ENCODE data around the gene CLCN2.

Gene CLCN2

GRCh38 chr3:184373422-184373821 lies 12.0 kb upstream of the CLCN2 start:
- Histone ChIP-seq H2BK120ac (ENCODE audit: low read depth, low read length) (no peak overlapping the region), H2AK5ac (ENCODE audit: low read length, severe bottlenecking) (no peak overlapping the region), H2BK12ac (ENCODE audit: low read length in 2 of 2) (no peak overlapping the region), H2BK5ac (ENCODE audit: low read depth, low read length, poor library complexity, severe bottlenecking) (no peak overlapping the region), H3K9me3 (ENCODE audit: control insufficient read depth, low read length) (no peaks in the 10 kb centered on the region), H3K4ac (ENCODE audit: low read depth in 1 of 2, low read length in 2 of 2) (no peak overlapping the region), H2AFZ (ENCODE audit: low read depth, low read length) (no peak overlapping the region), H3K18ac (ENCODE audit: low read depth in 1 of 2, low read length in 2 of 2) (no peak overlapping the region), H3K27ac (ENCODE audit: low read length, poor library complexity, severe bottlenecking) (no peak overlapping the region), H3K36me3 (ENCODE audit: control insufficient read depth in 1 of 2, insufficient read depth in 2 of 2, low read depth in 1 of 2, low read length in 2 of 2) (peaks cover 6 to 9% of the 10 kb centered on the region in 2 experiments), H3K9ac (ENCODE audit: low read length) (no peak overlapping the region), H3K4me1 (ENCODE audit: control insufficient read depth, insufficient read depth, low read depth, low read length) (peaks cover 7% of the 10 kb centered on the region), H2BK15ac (ENCODE audit: low read depth, poor library complexity, severe bottlenecking) (no peak overlapping the region), H3K14ac (ENCODE audit: low read length in 2 of 2) (no peak overlapping the region), H3K4me3 (ENCODE audit: insufficient read depth in 1 of 2, low read depth in 1 of 2, low read length in 2 of 2) (no peak overlapping the region), H3K79me1 (replicated peaks; ENCODE audit: low read length, poor library complexity, severe bottlenecking) (peaks cover 2% of the 10 kb centered on the region), H4K91ac (ENCODE audit: low read length) (no peak overlapping the region), H3K27me3 (ENCODE audit: control insufficient read depth in 1 of 2, insufficient read depth in 1 of 2, low read length in 2 of 2) (peaks cover 12 to 37% of the 10 kb centered on the region in 2 experiments), H3K23ac (ENCODE audit: low read length in 2 of 2) (no peak overlapping the region), H4K8ac (ENCODE audit: low read length) (no peak overlapping the region), H3K4me2 (ENCODE audit: low read length, poor library complexity, severe bottlenecking) (no peak overlapping the region)
- DNase-seq: no peak
- 80% methylated on average over 6 of the region's 6 CpGs for WGBS

GRCh38 chr3:184372911-184373310 lies 11.5 kb upstream of the CLCN2 start:
- H3K4ac ChIP-seq (ENCODE audit: low read depth in 1 of 2, low read length in 2 of 2): no peak overlapping the region
- peaks cover 5% of the 10 kb centered on the region for H3K79me1 ChIP-seq (replicated peaks; ENCODE audit: low read length, poor library complexity, severe bottlenecking)
- H2BK120ac ChIP-seq (ENCODE audit: low read depth, low read length): no peak overlapping the region
- no peak overlapping the region for H2BK12ac ChIP-seq (ENCODE audit: low read length in 2 of 2)
- H3K27ac ChIP-seq (ENCODE audit: low read length, poor library complexity, severe bottlenecking): no peak overlapping the region
- peaks cover 10 to 14% of the 10 kb centered on the region in 2 experiments for H3K36me3 ChIP-seq (ENCODE audit: control insufficient read depth in 1 of 2, insufficient read depth in 2 of 2, low read depth in 1 of 2, low read length in 2 of 2)
- peaks cover 10% of the 10 kb centered on the region for H3K4me1 ChIP-seq (ENCODE audit: control insufficient read depth, insufficient read depth, low read depth, low read length)
- no peak overlapping the region for H3K4me2 ChIP-seq (ENCODE audit: low read length, poor library complexity, severe bottlenecking)
- H3K23ac ChIP-seq (ENCODE audit: low read length in 2 of 2): no peak overlapping the region
- peaks cover 9 to 32% of the 10 kb centered on the region in 2 experiments for H3K27me3 ChIP-seq (ENCODE audit: control insufficient read depth in 1 of 2, insufficient read depth in 1 of 2, low read length in 2 of 2)
- no peak overlapping the region for H3K18ac ChIP-seq (ENCODE audit: low read depth in 1 of 2, low read length in 2 of 2)
- no peak overlapping the region for H3K4me3 ChIP-seq (ENCODE audit: insufficient read depth in 1 of 2, low read depth in 1 of 2, low read length in 2 of 2)
- no peak overlapping the region for H3K9ac ChIP-seq (ENCODE audit: low read length)
- WGBS: 88% methylated on average over 5 of the region's 5 CpGs
- DNase-seq: no peak
- no peak overlapping the region for H4K8ac ChIP-seq (ENCODE audit: low read length)
- H2AFZ ChIP-seq (ENCODE audit: low read depth, low read length): no peak overlapping the region
- H2BK15ac ChIP-seq (ENCODE audit: low read depth, poor library complexity, severe bottlenecking): no peak overlapping the region
- no peaks in the 10 kb centered on the region for H3K9me3 ChIP-seq (ENCODE audit: control insufficient read depth, low read length)
- no peak overlapping the region for H4K91ac ChIP-seq (ENCODE audit: low read length)
- no peak overlapping the region for H2AK5ac ChIP-seq (ENCODE audit: low read length, severe bottlenecking)
- H3K14ac ChIP-seq (ENCODE audit: low read length in 2 of 2): no peak overlapping the region
- no peak overlapping the region for H2BK5ac ChIP-seq (ENCODE audit: low read depth, low read length, poor library complexity, severe bottlenecking)

GRCh38 chr3:184372296-184372821 lies 11.0 kb upstream of the CLCN2 start:
- no peak overlapping the region for H3K4ac ChIP-seq (ENCODE audit: low read depth in 1 of 2, low read length in 2 of 2)
- H4K8ac ChIP-seq (ENCODE audit: low read length): no peak overlapping the region

GRCh38 chr3:184371570-184372018 lies 10.2 kb upstream of the CLCN2 start:
- Histone ChIP-seq H3K27me3 (ENCODE audit: control insufficient read depth in 1 of 2, insufficient read depth in 1 of 2, low read length in 2 of 2) (peaks cover 5 to 20% of the 10 kb centered on the region in 2 experiments), H3K4me2 (ENCODE audit: low read length, poor library complexity, severe bottlenecking) (no peak overlapping the region), H2BK12ac (ENCODE audit: low read length in 2 of 2) (no peak overlapping the region)

More at GRCh38 chr3:184372296-184372821, 11.0 kb upstream of the CLCN2 start:
- Histone ChIP-seq H2BK15ac (ENCODE audit: low read depth, poor library complexity, severe bottlenecking) (no peak overlapping the region), H3K27me3 (ENCODE audit: control insufficient read depth in 1 of 2, insufficient read depth in 1 of 2, low read length in 2 of 2) (peaks cover 8 to 26% of the 10 kb centered on the region in 2 experiments), H3K9me3 (ENCODE audit: control insufficient read depth, low read length) (no peaks in the 10 kb centered on the region), H3K4me2 (ENCODE audit: low read length, poor library complexity, severe bottlenecking) (no peak overlapping the region), H2AK5ac (ENCODE audit: low read length, severe bottlenecking) (no peak overlapping the region), H3K79me1 (replicated peaks; ENCODE audit: low read length, poor library complexity, severe bottlenecking) (peaks cover 8% of the 10 kb centered on the region), H2AFZ (ENCODE audit: low read depth, low read length) (no peak overlapping the region), H3K4me1 (ENCODE audit: control insufficient read depth, insufficient read depth, low read depth, low read length) (peaks cover 10% of the 10 kb centered on the region), H3K9ac (ENCODE audit: low read length) (no peak overlapping the region), H4K91ac (ENCODE audit: low read length) (no peak overlapping the region), H3K23ac (ENCODE audit: low read length in 2 of 2) (peak overlapping the region in 1 of 2 experiments; percentile 1), H2BK5ac (ENCODE audit: low read depth, low read length, poor library complexity, severe bottlenecking) (no peak overlapping the region), H3K27ac (ENCODE audit: low read length, poor library complexity, severe bottlenecking) (no peak overlapping the region), H3K4me3 (ENCODE audit: insufficient read depth in 1 of 2, low read depth in 1 of 2, low read length in 2 of 2) (no peak overlapping the region), H2BK120ac (ENCODE audit: low read depth, low read length) (no peak overlapping the region), H3K14ac (ENCODE audit: low read length in 2 of 2) (no peak overlapping the region), H3K36me3 (ENCODE audit: control insufficient read depth in 1 of 2, insufficient read depth in 2 of 2, low read depth in 1 of 2, low read length in 2 of 2) (peaks cover 12 to 18% of the 10 kb centered on the region in 2 experiments), H2BK12ac (ENCODE audit: low read length in 2 of 2) (peak overlapping the region in 1 of 2 experiments; percentile 57), H3K18ac (ENCODE audit: low read depth in 1 of 2, low read length in 2 of 2) (no peak overlapping the region)
- DNase-seq: no peak
- WGBS: 73% methylated on average over 8 of the region's 8 CpGs

More at GRCh38 chr3:184371570-184372018, 10.2 kb upstream of the CLCN2 start:
- WGBS: 57% methylated on average over 5 of the region's 5 CpGs
- H4K8ac ChIP-seq (ENCODE audit: low read length): no peak overlapping the region
- H3K4me3 ChIP-seq (ENCODE audit: insufficient read depth in 1 of 2, low read depth in 1 of 2, low read length in 2 of 2): no peak overlapping the region
- no peaks in the 10 kb centered on the region for H3K9me3 ChIP-seq (ENCODE audit: control insufficient read depth, low read length)
- H2AFZ ChIP-seq (ENCODE audit: low read depth, low read length): no peak overlapping the region
- no peak overlapping the region for H3K18ac ChIP-seq (ENCODE audit: low read depth in 1 of 2, low read length in 2 of 2)
- H2BK15ac ChIP-seq (ENCODE audit: low read depth, poor library complexity, severe bottlenecking): no peak overlapping the region
- H2BK5ac ChIP-seq (ENCODE audit: low read depth, low read length, poor library complexity, severe bottlenecking): no peak overlapping the region
- H3K4me1 ChIP-seq (ENCODE audit: control insufficient read depth, insufficient read depth, low read depth, low read length): peaks cover 12% of the 10 kb centered on the region
- peaks cover 10% of the 10 kb centered on the region for H3K79me1 ChIP-seq (replicated peaks; ENCODE audit: low read length, poor library complexity, severe bottlenecking)
- H3K23ac ChIP-seq (ENCODE audit: low read length in 2 of 2): no peak overlapping the region
- H3K36me3 ChIP-seq (ENCODE audit: control insufficient read depth in 1 of 2, insufficient read depth in 2 of 2, low read depth in 1 of 2, low read length in 2 of 2): peaks cover 16 to 25% of the 10 kb centered on the region in 2 experiments
- no peak overlapping the region for H4K91ac ChIP-seq (ENCODE audit: low read length)
- H2BK120ac ChIP-seq (ENCODE audit: low read depth, low read length): no peak overlapping the region
- DNase-seq: peak; percentile 82
- H3K27ac ChIP-seq (ENCODE audit: low read length, poor library complexity, severe bottlenecking): peak overlapping the region; percentile 36
- no peak overlapping the region for H3K14ac ChIP-seq (ENCODE audit: low read length in 2 of 2)
- H3K4ac ChIP-seq (ENCODE audit: low read depth in 1 of 2, low read length in 2 of 2): no peak overlapping the region
- H2AK5ac ChIP-seq (ENCODE audit: low read length, severe bottlenecking): no peak overlapping the region
- H3K9ac ChIP-seq (ENCODE audit: low read length): peak overlapping the region; percentile 7

All from mesenchymal stem cell (in vitro differentiated cells and primary cell).